ENCODE data around the gene DMWD.
A peak's percentile ranks its signal among the peaks of the same experiment; 100 is the strongest.
"Not testable (repeated sequence)": the region's sequence is repeated elsewhere in the genome, so short reads cannot be mapped to it uniquely, and the experiment has no call there.

The DMWD gene

DNA sequence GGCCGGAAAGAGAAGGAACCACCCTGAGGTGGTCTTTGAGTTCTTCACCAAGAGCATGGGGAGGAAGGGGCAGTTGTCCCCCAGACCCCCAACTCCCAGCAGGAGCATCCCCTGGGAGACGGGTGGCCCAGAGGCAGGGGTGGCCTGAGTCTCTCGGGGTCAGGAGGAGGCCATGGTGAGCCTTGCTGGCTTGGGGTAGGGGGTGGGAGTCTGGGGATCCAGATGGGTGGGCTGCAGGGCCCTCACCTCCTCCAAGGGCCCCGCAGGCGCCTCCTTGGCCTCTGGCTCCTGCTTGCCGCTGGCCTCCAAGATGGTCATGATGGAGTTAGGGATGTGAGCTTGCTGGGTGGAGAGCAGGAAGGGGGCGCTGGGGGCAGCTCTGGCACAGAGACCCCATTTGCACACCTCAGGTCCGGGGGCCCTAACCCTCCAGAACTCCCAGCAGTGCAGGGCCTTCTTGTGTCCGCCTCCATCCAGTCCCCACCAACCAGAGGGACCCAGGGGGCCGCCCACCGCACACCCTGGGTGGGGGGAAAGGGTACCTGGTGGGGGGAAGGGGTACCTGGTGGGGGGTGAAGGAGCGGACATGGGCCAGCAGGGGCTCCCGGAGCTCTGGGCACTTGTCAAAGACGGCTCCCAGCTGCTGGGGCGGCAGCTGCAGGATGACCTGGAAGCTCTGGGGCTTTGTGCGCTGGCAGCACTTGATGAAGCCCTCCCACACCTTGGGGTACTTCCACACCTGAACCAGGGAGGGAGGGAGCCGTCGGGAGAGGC, 23.8 kb upstream of the DMWD start:
- no peak for DNase-seq (ENCODE audit: low read depth)

GRCh38 chr19:45815481-45816216, 23.0 kb upstream of the DMWD start:
- DNase-seq (ENCODE audit: low read depth), result no peak

GRCh38 chr19:45814851-45815480, 22.3 kb upstream of the DMWD start, which contains the start of gene RSPH6A:
RSPH6A (minus strand) TSS chr19:45815308; CDS start chr19:45815176, 132 bp downstream.
- no peak for DNase-seq (ENCODE audit: low read depth)

GRCh38 chr19:45814166-45814780, 21.6 kb upstream of the DMWD start:
- no peak for DNase-seq (ENCODE audit: low read depth)

GRCh38 chr19:45812297-45812696, 19.7 kb upstream of the DMWD start:
- DNase-seq (ENCODE audit: low read depth), result no peak

DNA sequence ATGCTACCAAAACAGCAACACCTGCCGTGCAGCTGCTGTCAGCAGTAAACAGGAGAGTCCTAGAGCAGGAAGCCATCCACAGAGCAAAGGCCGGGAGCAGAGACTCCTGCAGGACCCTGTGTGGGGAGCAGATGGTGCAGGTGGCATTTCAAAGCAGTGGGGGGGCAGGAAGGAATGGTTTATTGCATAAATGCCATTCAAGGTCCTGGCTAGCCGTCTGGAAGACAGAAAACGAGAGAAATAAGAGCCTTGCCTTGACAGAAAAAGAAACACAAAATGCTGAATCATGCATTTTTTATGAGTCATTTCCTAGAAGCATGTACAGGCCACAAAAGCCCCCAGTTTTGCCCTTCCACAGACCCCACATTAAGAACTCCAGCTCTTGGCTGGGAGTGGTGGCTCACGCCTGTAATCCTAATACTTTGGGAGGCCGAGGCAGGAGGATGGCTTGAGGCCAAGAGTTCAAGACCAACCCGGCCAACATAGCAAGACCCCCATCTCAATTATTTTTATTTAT, 17.1 kb upstream of the DMWD start:
- no peak for DNase-seq (ENCODE audit: low read depth)

DNA sequence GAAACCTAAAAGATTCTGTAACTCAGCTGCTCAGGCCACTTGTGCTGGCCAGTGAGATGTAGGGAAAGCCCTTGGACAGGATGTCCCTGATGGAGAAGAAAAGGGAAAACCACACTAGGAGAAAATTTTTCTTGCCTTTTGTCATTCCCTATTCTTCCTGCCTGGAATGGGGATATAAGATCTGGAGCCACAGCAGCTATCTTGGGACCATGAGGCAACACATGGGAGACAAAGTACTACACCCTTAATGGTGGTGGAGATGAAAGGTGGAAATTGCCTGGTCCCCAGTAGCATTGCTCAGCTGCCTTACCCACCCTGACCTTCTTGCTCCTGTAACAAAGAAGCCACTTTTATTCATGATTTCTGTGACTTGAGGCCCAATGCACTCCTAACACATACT, 13.1 kb upstream of the DMWD start:
- no peak for DNase-seq (ENCODE audit: low read depth)

GRCh38 chr19:45804959-45805230, 12.2 kb upstream of the DMWD start:
- DNase-seq (ENCODE audit: low read depth), result no peak

- DNase-seq (ENCODE audit: low read depth), result no peak
Measured at GRCh38 chr19:45804140-45804958, 11.7 kb upstream of the DMWD start.

GRCh38 chr19:45801603-45802175, 9.0 kb upstream of the DMWD start:
- DNase-seq (ENCODE audit: low read depth), result no peak

- no peak for DNase-seq (ENCODE audit: low read depth)
Measured at GRCh38 chr19:45800070-45800553, 7.5 kb upstream of the DMWD start.

DNA sequence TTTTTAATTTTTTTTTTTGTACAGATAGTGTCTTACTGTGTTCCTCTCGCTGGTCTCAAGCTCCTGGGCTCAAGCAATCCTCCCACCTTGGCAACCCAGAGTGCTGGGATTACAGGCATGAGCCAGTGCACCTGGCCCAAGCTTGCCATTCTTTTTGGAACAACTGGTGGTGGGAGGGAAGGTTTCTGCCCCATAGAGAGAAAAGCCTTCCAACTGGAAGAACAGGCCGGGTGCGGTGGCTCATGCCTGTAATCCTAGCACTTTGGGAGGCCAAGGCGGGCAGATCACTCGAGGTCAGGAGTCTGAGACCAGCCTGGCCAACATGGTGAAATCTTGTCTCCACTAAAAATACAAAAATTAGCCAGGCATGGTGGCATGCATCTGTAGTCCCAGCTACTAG, 6.9 kb upstream of the DMWD start:
- not testable (repeated sequence) for DNase-seq (ENCODE audit: low read depth)

DNA sequence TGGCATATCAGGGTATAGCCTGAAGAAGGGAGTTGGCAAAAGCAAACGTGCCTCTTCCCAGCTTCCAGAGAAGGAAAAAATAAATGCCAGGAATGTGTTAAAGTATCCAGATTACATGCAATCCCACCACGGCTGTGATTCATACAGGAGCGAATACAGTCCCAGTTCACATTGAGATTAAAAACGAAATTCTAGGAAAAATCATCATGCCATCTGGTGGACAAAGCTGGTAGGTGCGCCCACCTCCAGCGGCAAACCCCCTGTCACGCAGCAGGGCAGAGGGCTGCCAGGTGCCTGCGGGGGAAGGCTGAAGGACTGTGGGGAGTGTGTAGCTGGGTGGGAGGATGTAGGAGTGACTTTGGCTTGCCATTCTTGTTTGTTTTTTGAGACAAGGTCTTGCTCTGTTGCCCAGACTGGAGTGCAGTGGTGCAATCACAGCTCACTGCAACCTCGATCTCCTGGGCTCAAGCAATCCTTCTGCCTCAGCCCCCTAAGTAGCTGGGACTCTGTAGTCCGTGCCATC, 6.4 kb upstream of the DMWD start:
- peak; percentile 30 for DNase-seq (ENCODE audit: low read depth)

DNA sequence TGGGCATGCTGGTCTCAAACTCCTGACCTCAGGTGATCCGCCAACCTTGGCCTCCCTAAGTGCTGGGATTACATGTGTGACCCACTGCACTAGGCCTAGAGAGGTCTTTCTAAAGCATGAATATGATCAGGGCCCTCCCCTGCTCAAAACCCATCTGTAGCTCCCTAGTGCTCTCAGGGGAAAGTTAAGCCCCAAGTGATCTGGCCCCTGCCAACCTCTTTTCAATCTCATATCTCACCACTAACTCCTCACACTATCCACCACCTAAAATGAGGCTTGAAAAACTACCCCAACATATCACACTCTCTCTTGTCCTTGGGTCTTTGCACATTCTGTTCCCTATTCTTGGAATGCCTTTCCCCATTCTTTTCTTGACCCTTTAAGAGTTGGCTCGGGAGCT, 2.0 kb upstream of the DMWD start:
- no peak for DNase-seq (ENCODE audit: low read depth)

- DNase-seq (ENCODE audit: low read depth), result no peak
Measured at GRCh38 chr19:45793876-45794275, 1.2 kb upstream of the DMWD start.

GRCh38 chr19:45793178-45793564, 526 bp upstream of the DMWD start:
- DNase-seq (ENCODE audit: low read depth), result no peak

- no peak for DNase-seq (ENCODE audit: low read depth)
Measured at GRCh38 chr19:45791744-45792469, 738 bp downstream of the DMWD start.

DNA sequence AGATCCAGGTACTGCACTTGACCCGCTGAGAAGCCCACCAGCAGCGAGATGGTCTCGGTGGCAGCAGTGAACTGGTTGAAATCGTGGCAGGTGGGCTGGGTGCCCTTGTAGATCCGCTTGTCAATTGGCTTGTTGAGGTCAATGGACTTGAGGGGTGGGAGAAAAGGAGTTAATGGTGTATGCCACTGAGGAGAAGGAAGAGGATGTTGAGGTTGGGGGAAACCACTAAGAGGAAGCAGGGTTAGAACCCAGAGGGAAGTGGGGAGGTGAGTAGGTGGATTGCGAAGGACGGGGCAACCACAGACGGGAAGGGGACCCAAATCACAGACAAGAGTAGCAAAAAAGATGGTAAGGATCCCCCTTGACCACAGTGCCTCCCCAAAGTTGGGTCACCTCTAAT, 1.7 kb downstream of the DMWD start:
- DNase-seq (ENCODE audit: low read depth), result no peak

DNA sequence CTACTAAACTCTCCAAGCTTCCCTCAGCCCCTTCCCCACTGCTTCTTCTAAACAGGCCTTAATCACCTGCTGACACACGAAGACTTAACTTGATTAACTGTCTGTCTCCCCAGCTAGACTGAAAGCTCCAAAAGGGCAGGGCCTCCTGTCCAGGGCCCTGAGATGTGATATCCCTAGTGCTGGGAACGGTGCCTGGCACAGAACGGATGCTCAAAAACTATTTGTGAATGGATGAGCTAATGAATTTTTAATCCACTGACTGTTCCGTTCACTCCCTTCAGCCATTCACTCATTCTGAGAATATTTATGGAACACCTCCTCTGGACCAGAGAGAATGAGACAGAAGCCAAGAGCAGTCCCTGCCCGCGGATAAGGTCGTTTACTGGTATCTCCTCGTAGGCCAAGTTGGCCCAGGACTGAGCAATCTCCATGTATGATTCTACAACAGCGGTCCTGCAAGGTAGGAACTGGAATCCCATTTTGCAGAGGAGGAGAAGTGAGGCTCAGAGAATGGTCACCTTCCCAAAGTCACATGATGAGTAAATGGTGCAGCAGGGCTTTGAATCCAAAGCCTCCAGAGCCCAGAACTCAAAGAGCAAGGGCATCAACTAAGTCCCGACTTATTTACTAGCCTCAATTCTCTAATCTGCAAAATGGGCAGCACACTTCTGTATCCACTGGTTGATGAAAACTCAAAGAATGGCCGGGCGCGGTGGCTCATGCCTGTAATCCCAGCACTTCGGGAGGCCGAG, 3.4 kb downstream of the DMWD start:
- DNase-seq (ENCODE audit: low read depth), result no peak

DNA sequence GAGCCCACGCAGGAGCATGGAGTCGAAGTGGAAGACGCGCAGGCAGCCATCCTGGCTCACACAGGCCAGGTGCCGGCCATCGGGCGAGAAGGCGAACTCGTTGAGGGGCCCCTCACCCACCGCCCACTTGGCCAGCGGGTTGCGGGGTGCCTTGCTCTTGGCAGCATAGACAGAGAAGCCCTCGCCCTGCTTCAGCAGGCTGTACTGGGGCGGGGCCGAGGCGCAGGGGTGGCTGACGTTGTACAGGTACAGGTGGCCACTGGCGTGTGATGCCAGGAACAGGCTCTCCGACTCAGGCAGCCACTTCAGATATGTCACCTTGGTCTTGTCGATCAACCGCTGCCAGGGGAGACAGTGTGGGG, 6.1 kb downstream of the DMWD start:
- DNase-seq (ENCODE audit: low read depth), result no peak
